BJ (cell line): ENCODE data around the gene PRKCA. TPM values are rescaled to one million over a fixed set of nuclear protein-coding genes. Genes with fewer than 3 reads are reported as not detected.

Experiments used
- CTCF ChIA-PET: fragments of 350-600 bp; formaldehyde crosslinking; extraction: SDS; loops from one replicate; lab custom pipeline; 2021; ENCODE audit warnings: antibody characterized with exemption, inconsistent platforms; lab: Yijun Ruan, JAX
- POLR2A ChIA-PET: fragments of 300-600 bp; sonication (Branson Sonifier 250); formaldehyde crosslinking; extraction: SDS; loops from one replicate; lab custom pipeline; 2021; ENCODE audit warnings: antibody characterized with exemption; lab: Charles Lee
- DNase-seq: peaks from one replicate; pipeline ENCODE4 v3.0.0-alpha.2; 2011; ENCODE audit warnings: low read depth
- H3K27me3 ChIP-seq: 2 replicates; pipeline ENCODE4 v1.6.0; 2011; ENCODE audit warnings: low read length; ENCODE audit not compliant: control insufficient read depth, insufficient read depth
- H3K36me3 ChIP-seq: 2 replicates; pipeline ENCODE4 v1.5.1; 2011; ENCODE audit warnings: low read length; ENCODE audit not compliant: control insufficient read depth, insufficient read depth
- H3K4me3 ChIP-seq: 2 replicates; pipeline ENCODE4 v1.5.1; 2011; ENCODE audit warnings: low read depth, mild to moderate bottlenecking, control low read depth, low read length
- CTCF ChIP-seq: IDR thresholded peaks from 2 replicates; pipeline ENCODE4 v1.5.1; 2011; ENCODE audit warnings: low read depth, mild to moderate bottlenecking, control low read depth, inconsistent platforms, low read length, moderate library complexity; ENCODE audit not compliant: insufficient read depth
- polyA plus RNA-seq: library from polyadenylated mRNA; depleted of rRNA; stranded (reverse); fragments of >200 nt; gene quantifications from 2 replicates; pipeline ENCODE4 v1.2.3, GENCODE V29; 2011

The PRKCA gene
- polyA plus RNA-seq, 1 experiment: 38.7 TPM

GRCh38 chr17:66840061-66840460 lies 537.6 kb downstream of the PRKCA start:
- Histone ChIP-seq H3K27me3 (peaks cover 13% of the 10 kb centered on the region), H3K4me3 (no peak overlapping the region), H3K36me3 (no peaks in the 10 kb centered on the region)
- CTCF ChIA-PET: no interaction called here
- TF ChIP-seq CTCF: no peak
- DNase-seq: no peak
- POLR2A ChIA-PET: no interaction called here

- H3K4me3 ChIP-seq: no peak overlapping the region
- POLR2A ChIA-PET: interaction anchor here (0.6 kb wide), 1 partner anchor 479 kb away, joined by 5 read pairs; no protein-coding TSS in a partner anchor
- CTCF ChIA-PET: no interaction called here
- H3K27me3 ChIP-seq: peaks cover 11% of the 10 kb centered on the region
- DNase-seq: no peak
- TF ChIP-seq CTCF: no peak
- H3K36me3 ChIP-seq: no peaks in the 10 kb centered on the region
Measured at GRCh38 chr17:66841328-66841727, 538.9 kb downstream of the PRKCA start.

GRCh38 chr17:66841744-66842143 lies 539.3 kb downstream of the PRKCA start:
- no peaks in the 10 kb centered on the region for H3K36me3 ChIP-seq
- no peak for DNase-seq
- TF ChIP-seq CTCF: no peak
- CTCF ChIA-PET: no interaction called here
- POLR2A ChIA-PET: no interaction called here
- H3K27me3 ChIP-seq: peaks cover 9% of the 10 kb centered on the region
- no peak overlapping the region for H3K4me3 ChIP-seq

GRCh38 chr17:66842505-66842904 lies 540.1 kb downstream of the PRKCA start:
- TF ChIP-seq CTCF: no peak
- Histone ChIP-seq H3K27me3 (peaks cover 4% of the 10 kb centered on the region), H3K36me3 (no peaks in the 10 kb centered on the region), H3K4me3 (no peak overlapping the region)
- no peak for DNase-seq
- POLR2A ChIA-PET: no interaction called here
- CTCF ChIA-PET: no interaction called here

- CTCF ChIA-PET: no interaction called here
- no peaks in the 10 kb centered on the region for H3K36me3 ChIP-seq
- POLR2A ChIA-PET: no interaction called here
- peaks cover 2% of the 10 kb centered on the region for H3K27me3 ChIP-seq
- no peak for DNase-seq
- TF ChIP-seq CTCF: no peak
- H3K4me3 ChIP-seq: no peak overlapping the region
Measured at GRCh38 chr17:66842959-66843358, 540.5 kb downstream of the PRKCA start.
